Measurements from ENCODE around the gene KMT5C.

KMT5C gene

DNA sequence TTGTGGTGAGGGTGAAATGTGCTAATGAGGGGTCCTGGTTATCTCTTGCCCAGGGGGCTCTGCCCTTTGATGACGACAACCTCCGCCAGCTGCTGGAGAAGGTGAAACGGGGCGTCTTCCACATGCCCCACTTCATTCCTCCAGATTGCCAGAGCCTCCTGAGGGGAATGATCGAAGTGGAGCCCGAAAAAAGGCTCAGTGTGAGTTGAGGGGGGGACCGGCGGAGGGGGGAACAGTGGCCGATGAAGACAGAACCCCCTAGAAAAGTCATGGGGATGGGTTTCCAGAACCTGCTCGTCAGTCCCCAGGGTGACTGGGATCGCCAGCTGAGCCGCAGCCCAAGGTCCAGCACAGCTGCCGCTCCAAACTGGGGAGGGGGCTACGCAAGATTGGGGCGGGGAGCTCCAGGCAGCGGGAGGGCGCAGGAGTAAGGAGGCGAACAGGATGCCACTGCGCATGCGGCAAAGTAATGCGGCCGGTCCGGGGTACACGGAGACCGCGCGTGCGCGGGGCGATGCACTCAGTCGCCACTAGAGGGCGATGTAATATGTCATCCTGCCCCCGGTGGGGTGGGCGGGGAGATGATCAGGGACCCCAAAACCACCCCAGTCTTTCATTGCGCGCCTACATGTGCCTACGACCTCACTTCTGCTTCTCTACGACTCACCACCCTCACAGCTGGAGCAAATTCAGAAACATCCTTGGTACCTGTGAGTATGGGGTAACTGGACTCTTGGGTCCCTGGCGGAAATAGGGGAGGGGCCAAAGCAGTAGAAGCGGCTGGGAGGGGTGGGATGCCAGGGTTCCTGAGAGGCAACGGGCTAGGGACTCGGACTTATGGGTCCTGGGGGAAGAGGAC is 38.0 kb upstream of the KMT5C start (continued):
- TF ChIP-seq ZNF654 (tag by site-specific recombination; IDR thresholded peaks at IDR 0.05; ENCODE audit: low read depth), result peak; percentile 24
- no peak for TF ChIP-seq ZNF623 (tag by site-specific recombination; IDR thresholded peaks at IDR 0.05)
- TF ChIP-seq ZBTB7A (tag by site-specific recombination; IDR thresholded peaks at IDR 0.05; ENCODE audit: low read depth), result 0 out of 2 replicates have a peak, but pooled peaks have one; percentile 16
- peak; percentile 47; the same call in 1 of the 2 replicates for TF ChIP-seq SP3 (tag by site-specific recombination; IDR thresholded peaks at IDR 0.05)
- 0 out of 2 replicates have a peak, but pooled peaks have one; percentile 16 for TF ChIP-seq ZNF660 (tag by site-specific recombination; IDR thresholded peaks at IDR 0.05)
- no peak for TF ChIP-seq ZNF785 (tag by site-specific recombination; IDR thresholded peaks at IDR 0.05)
- TF ChIP-seq, protein P1, sequence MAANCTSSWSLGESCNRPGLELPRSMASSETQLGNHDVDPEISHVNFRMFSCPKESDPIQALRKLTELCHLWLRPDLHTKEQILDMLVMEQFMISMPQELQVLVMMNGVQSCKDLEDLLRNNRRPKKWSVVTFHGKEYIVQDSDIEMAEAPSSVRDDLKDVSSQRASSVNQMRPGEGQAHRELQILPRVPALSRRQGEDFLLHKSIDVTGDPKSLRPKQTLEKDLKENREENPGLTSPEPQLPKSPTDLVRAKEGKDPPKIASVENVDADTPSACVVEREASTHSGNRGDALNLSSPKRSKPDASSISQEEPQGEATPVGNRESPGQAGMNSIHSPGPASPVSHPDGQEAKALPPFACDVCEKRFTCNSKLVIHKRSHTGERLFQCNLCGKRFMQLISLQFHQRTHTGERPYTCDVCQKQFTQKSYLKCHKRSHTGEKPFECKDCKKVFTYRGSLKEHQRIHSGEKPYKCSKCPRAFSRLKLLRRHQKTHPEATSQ (tag by site-specific recombination; IDR thresholded peaks at IDR 0.05), result no peak
- TF ChIP-seq ZFP69B (tag by site-specific recombination; IDR thresholded peaks at IDR 0.05), result no peak
- peak; percentile 71; the same call in 1 of the 2 replicates for TF ChIP-seq KLF9 (tag by site-specific recombination; IDR thresholded peaks at IDR 0.05; ENCODE audit: low read depth)
- TF ChIP-seq, protein P2, sequence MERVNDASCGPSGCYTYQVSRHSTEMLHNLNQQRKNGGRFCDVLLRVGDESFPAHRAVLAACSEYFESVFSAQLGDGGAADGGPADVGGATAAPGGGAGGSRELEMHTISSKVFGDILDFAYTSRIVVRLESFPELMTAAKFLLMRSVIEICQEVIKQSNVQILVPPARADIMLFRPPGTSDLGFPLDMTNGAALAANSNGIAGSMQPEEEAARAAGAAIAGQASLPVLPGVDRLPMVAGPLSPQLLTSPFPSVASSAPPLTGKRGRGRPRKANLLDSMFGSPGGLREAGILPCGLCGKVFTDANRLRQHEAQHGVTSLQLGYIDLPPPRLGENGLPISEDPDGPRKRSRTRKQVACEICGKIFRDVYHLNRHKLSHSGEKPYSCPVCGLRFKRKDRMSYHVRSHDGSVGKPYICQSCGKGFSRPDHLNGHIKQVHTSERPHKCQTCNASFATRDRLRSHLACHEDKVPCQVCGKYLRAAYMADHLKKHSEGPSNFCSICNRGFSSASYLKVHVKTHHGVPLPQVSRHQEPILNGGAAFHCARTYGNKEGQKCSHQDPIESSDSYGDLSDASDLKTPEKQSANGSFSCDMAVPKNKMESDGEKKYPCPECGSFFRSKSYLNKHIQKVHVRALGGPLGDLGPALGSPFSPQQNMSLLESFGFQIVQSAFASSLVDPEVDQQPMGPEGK (tag by site-specific recombination; IDR thresholded peaks at IDR 0.05), result peak; percentile 92
- no peak for TF ChIP-seq GFI1B (tag by site-specific recombination; IDR thresholded peaks at IDR 0.05)
- 0 out of 2 replicates have a peak, but pooled peaks have one; percentile 52 for TF ChIP-seq KLF16 (tag by site-specific recombination; IDR thresholded peaks at IDR 0.05)
- TF ChIP-seq, protein P3, sequence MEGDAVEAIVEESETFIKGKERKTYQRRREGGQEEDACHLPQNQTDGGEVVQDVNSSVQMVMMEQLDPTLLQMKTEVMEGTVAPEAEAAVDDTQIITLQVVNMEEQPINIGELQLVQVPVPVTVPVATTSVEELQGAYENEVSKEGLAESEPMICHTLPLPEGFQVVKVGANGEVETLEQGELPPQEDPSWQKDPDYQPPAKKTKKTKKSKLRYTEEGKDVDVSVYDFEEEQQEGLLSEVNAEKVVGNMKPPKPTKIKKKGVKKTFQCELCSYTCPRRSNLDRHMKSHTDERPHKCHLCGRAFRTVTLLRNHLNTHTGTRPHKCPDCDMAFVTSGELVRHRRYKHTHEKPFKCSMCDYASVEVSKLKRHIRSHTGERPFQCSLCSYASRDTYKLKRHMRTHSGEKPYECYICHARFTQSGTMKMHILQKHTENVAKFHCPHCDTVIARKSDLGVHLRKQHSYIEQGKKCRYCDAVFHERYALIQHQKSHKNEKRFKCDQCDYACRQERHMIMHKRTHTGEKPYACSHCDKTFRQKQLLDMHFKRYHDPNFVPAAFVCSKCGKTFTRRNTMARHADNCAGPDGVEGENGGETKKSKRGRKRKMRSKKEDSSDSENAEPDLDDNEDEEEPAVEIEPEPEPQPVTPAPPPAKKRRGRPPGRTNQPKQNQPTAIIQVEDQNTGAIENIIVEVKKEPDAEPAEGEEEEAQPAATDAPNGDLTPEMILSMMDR (tag by site-specific recombination; IDR thresholded peaks at IDR 0.05), result peak; percentile 93
- no peak for TF ChIP-seq ZNF560 (tag by site-specific recombination; IDR thresholded peaks at IDR 0.05; ENCODE audit: borderline replicate concordance)

DNA sequence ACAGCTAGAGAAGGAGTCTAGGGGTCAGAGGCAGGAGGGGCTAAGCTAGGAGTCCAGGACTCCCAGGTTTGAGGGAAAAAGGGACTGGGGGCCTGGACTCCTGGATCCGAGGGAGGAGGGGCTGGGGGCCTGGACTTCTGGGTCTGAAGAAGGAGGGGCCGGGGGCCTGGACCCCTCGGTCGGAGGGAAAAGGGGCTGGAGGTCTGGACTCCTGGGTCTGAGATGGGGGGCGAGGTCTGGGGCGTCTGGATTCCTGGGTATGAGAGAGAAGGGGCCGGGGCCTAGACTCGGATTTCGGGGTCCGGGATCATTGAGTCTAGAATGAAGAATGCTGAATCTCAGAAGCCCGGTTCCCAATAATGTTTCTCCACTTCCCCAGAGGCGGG is 37.4 kb upstream of the KMT5C start:
- Histone ChIP-seq H3K4me3 (ENCODE audit: low read depth, low read length) (no peak overlapping the region), H3K9me3 (ENCODE audit: control insufficient read depth, insufficient read depth, low read depth, low read length) (no peaks in the 10 kb centered on the region), H3K27ac (ENCODE audit: extremely low read depth, low read depth, low read length) (no peak overlapping the region), H3K36me3 (ENCODE audit: control insufficient read depth in 2 of 2, insufficient read depth in 1 of 2, low read length in 2 of 2) (peaks cover 13 to 60% of the 10 kb centered on the region in 2 experiments; a peak in 2 of 3 replicates), H3K4me1 (ENCODE audit: control insufficient read depth, insufficient read depth, low read length) (peaks cover 3% of the 10 kb centered on the region; the same call in 1 of the 2 replicates)
- ChIA-PET POLR2A (interaction anchor here (0.6 to 4.0 kb wide), 7 partner anchors 37 to 105 kb away, joined by 3 to 18 read pairs (median 4); partner anchors contain the start of genes KMT5C and UBE2S), CTCF (interaction anchor here (0.6 to 4.1 kb wide), 36 partner anchors 10 to 232 kb away, joined by 3 to 62 read pairs (median 5); partner anchors contain the start of genes GARIN5B, KMT5C, TMEM150B and TMEM238)
- TF ChIP-seq, protein P4, sequence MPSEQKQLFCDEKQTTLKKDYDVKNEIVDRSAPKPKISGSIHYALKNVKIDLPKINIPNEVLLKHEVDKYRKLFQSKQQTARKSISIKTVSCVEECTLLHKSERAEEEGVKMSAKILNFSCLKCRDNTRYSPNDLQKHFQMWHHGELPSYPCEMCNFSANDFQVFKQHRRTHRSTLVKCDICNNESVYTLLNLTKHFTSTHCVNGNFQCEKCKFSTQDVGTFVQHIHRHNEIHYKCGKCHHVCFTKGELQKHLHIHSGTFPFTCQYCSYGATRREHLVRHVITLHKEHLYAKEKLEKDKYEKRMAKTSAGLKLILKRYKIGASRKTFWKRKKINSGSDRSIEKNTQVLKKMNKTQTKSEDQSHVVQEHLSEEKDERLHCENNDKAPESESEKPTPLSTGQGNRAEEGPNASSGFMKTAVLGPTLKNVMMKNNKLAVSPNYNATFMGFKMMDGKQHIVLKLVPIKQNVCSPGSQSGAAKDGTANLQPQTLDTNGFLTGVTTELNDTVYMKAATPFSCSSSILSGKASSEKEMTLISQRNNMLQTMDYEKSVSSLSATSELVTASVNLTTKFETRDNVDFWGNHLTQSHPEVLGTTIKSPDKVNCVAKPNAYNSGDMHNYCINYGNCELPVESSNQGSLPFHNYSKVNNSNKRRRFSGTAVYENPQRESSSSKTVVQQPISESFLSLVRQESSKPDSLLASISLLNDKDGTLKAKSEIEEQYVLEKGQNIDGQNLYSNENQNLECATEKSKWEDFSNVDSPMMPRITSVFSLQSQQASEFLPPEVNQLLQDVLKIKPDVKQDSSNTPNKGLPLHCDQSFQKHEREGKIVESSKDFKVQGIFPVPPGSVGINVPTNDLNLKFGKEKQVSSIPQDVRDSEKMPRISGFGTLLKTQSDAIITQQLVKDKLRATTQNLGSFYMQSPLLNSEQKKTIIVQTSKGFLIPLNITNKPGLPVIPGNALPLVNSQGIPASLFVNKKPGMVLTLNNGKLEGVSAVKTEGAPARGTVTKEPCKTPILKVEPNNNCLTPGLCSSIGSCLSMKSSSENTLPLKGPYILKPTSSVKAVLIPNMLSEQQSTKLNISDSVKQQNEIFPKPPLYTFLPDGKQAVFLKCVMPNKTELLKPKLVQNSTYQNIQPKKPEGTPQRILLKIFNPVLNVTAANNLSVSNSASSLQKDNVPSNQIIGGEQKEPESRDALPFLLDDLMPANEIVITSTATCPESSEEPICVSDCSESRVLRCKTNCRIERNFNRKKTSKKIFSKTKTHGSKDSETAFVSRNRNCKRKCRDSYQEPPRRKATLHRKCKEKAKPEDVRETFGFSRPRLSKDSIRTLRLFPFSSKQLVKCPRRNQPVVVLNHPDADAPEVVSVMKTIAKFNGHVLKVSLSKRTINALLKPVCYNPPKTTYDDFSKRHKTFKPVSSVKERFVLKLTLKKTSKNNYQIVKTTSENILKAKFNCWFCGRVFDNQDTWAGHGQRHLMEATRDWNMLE (tag by site-specific recombination; conservative IDR thresholded peaks at IDR 0.05; ENCODE audit: low read depth), result no peak
- TF ChIP-seq ZNF514 (tag by site-specific recombination; IDR thresholded peaks at IDR 0.05) (no peak), ZEB2 (tag by site-specific recombination; IDR thresholded peaks at IDR 0.05) (no peak), ZNF292 (tag by site-specific recombination; IDR thresholded peaks at IDR 0.05; ENCODE audit: borderline replicate concordance, low read depth) (no peak), ZNF776 (tag by site-specific recombination; IDR thresholded peaks at IDR 0.05; ENCODE audit: borderline replicate concordance) (no peak), ZNF76 (tag by site-specific recombination; IDR thresholded peaks at IDR 0.05; ENCODE audit: borderline replicate concordance, low read depth) (no peak), ZNF777 (tag by site-specific recombination; IDR thresholded peaks at IDR 0.05; ENCODE audit: borderline replicate concordance) (no peak), ZSCAN16 (tag by site-specific recombination; IDR thresholded peaks at IDR 0.05) (no peak), HOXA7 (CRISPR knock-in tag; IDR thresholded peaks at IDR 0.05; ENCODE audit: borderline replicate concordance) (no peak)
- TF ChIP-seq, protein P5, sequence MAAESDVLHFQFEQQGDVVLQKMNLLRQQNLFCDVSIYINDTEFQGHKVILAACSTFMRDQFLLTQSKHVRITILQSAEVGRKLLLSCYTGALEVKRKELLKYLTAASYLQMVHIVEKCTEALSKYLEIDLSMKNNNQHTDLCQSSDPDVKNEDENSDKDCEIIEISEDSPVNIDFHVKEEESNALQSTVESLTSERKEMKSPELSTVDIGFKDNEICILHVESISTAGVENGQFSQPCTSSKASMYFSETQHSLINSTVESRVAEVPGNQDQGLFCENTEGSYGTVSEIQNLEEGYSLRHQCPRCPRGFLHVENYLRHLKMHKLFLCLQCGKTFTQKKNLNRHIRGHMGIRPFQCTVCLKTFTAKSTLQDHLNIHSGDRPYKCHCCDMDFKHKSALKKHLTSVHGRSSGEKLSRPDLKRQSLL (tag by site-specific recombination; IDR thresholded peaks at IDR 0.05), result no peak
